GM21737 (cell line): Measurements from ENCODE around the gene HP.

Source experiments
- ATAC-seq: cut with Tn5 transposase; IDR thresholded peaks from one replicate; pipeline ENCODE4 v1.9.1; 2021; ENCODE audit warnings: mild to moderate bottlenecking, moderate library complexity; ENCODE audit not compliant: unreplicated experiment

The HP gene

DNA sequence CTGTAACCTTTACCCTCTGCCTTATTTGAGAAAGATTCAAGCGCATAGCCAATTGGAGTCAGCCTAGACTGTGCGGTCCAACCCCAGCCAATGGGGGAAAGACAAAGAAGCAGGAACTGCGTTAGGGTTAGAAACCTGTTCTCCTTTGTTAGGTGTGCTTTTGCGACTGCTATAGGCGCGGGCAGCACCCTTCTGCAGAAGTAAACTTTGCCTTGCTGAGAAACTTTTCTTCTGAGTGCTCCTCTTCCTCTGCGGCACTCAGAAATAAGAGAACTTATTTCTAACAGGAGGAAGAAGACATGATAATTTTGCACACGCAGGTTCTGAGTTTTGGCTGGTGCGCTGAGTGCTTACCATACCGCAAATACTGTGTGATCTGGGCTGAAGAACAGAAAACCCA is 30.1 kb downstream of the HP start:
- ATAC-seq, result no peak

DNA sequence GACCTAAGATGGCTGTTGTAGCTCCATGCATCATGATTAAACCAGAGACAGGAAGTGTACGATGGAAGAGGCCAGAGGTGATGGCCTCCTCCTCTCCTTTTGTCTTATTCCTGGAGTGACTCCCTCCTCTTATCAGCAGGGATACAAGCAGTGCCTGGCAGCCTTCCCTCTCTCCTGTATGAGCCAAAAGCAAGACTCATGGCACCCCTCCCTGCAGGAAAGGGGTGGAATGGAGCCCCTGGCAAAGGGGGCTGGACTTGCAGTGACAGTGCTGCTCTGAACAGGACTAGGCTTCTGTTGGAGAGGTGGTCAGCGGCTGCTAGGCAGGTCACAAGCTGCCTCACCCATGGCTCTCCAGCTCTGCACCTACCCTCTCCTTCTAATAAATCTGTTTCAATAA is 30.7 kb downstream of the HP start:
- no peak for ATAC-seq

DNA sequence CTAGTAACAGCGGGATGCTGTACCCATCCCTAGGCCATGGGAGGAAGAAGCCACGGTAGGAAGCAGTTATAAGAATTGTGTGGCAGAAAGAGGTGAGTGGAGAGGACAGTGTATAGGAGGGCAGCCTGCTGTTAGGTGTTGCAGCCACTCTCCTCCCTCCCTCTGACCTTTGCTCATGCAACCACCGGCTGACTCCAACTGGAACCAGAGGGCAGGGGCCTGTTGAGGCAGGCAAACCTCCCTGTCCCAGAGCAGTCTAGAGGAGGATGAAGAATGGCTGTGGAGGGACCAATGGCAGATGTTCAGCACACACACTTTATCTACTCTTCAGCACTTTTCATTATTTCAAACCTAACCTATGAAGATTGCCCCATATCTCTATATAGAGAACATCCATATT is 36.9 kb downstream of the HP start:
- no peak for ATAC-seq

DNA sequence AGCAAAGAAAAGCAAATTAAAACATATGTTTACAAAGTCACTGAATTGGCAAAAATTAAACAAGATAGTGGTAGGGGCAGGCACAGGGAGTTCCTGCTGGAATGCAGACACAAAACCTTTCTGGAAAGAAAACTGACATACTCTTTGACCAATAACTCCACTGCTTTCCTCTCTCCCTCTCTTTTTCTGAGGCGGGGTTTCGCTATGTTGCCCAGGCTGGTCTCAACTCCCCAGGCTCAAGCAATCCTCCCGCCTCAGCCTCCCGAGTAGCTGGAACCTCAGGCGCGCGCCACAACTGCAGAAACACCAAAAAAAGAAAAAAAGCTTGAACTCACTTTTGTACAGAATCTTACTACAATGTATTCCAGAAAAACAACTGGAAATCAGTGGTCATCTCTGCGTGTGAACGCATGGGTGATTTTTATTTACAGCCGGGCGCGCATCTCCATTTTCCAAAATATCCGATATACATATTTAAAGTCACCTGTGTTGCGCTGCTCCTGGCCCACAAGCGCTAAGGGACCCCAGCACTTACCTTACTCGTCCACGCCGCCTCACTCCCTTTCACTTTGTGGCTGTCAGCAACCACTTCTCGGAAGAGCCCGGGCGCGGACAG is 38.6 kb downstream of the HP start:
- no peak for ATAC-seq

DNA sequence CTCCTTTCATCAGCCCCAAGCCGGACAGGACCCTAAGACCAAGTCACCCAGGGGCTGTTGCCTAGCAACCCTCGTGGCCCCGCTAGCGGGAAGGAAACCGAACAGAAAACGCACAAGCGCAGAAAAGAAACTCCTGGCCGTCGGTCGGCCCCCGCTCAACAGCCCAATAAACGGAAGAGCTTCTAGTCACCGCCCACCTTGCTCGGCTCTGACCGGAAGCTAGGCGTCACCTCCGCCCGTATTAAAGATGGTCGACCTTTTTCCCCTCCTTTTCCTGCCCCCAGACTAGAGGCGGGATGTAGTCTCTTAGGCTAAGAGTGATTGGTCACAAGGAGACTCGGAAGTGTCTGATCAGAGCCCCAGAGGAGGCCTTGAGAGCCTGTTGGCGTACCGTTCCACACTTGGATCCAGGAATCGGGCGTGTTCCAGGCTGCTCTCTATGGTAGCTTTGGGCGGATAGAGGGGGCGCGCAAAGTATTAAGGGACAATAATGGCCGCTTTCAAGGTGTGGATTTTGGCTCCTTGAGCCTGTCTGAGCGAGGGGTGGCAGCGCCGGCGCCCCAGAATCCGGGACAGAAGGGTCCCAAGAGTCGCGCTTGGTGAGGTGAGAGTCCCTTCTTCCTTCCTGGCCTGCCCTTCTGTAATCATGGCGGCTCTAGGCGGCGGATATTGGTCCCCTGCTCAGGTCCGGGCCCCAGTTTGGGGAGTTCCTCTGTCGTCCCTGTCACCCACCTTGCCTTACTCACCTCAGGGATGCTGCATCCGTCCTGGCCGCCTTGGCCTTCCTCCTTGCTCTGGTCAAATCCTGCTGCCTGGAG is 39.4 kb downstream of the HP start, which contains the start of the genes DHX38 and TXNL4B:
DHX38 (plus strand) TSS at position 400 of the 818 bp plus-strand sequence. CDS start 2,311 bp downstream, outside the sequence.
TXNL4B (minus strand) TSS at position 173 of the 818 bp plus-strand sequence. CDS start 2,871 bp downstream, outside the sequence.
- peak; percentile 97 for ATAC-seq

DNA sequence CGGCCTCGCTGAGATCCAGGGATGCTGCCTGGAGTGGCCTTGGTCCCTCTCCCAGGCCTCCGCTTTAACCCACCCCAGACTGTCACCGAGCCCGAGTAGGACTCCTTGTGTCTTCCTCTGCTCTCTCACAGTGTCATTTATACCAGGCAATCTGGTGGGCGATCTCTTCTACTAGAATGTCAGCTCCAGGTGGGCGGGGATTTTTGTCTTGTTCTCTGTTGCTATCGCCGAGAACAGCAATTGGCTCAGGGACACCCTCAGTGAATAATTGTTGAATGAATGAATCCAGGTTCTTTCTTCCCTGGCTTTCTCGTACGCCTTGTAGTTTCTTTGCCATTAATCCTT is 39.9 kb downstream of the HP start:
- no peak for ATAC-seq

DNA sequence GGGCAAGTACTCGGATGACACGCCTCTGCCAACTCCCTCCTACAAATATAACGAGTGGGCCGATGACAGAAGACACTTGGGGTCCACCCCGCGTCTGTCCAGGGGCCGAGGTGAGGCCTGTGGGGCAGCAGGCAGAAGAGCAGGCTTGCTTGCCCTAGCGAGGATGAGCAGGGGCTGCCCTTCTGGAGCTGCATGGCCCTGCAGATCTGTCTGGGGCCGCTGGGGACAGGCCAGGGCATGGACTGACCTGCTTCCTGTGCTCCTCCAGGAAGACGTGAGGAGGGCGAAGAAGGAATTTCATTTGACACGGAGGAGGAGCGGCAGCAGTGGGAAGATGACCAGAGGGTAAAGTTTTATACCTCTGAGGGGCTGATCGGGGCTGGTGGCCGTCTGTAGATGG is 44.6 kb downstream of the HP start:
- no peak for ATAC-seq

DNA sequence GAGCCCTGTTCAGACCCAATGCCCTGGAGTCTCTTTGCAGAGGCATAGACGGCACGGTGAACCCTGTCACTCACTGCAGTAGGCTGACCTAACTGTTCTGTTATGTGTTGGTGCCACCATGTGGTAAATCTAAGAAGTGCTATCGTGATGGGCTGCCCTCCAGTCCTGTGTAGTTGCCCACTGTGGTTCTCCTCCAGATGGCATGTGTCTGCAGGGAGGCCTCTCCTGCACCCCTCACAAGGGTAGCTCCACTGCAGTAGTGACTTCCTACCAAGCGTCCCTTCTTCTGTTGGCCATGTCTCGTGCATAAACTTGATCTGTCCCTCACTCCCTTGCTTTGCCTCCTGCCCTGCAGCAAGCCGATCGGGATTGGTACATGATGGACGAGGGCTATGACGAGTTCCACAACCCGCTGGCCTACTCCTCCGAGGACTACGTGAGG is 45.1 kb downstream of the HP start:
- ATAC-seq, result no peak

DNA sequence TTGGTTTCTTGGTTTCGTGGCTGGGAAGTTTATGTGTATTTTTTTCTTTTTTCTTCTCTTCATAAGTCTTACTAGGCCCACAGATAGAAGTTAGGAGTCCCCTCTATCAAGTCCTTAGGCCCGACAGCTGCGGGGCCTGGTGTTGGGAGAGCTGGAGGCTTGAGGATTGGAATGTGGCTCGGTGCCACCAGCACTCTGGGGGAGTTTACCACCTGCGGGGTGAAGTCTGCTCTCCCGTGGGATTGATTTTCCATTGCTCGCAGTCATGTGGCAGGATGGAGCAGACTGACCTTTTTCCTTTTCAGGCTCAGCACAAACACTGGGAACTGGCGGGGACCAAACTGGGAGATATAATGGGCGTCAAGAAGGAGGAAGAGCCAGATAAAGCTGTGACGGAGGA is 46.9 kb downstream of the HP start:
- ATAC-seq, result no peak

DNA sequence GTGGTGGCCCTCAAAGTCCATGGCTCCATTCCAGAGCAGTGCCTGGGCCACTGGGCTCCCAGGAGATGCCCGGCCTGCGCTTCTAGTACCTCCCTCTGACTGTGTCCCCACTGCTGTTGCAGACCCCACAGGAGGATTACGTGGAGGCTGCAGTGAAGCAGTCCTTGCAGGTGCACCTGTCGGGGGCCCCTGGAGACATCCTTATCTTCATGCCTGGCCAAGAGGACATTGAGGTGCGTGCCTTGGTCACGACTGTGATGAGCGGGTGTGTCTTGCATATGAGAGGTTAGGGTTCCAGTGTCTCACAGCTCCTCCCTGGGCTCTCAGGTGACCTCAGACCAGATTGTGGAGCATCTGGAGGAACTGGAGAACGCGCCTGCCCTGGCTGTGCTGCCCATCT is 50.6 kb downstream of the HP start:
- no peak for ATAC-seq

DNA sequence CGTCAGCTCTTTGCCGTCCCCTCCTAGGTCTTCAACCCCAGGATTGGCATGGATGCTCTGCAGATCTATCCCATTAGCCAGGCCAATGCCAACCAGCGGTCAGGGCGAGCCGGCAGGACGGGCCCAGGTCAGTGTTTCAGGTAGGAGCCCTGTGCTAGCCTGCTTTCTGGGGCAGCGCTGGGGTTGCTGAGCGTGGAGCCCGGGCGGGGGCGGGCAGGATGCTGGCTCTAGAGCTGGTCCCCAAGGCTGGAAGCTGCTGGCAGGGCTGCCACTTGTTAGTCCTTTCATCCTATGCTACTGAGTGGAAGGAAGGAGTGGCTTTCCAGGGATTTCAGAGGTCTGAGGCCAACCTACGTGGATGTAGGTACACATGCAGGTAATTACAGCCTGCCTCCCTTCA is 51.7 kb downstream of the HP start:
- ATAC-seq, result no peak

DNA sequence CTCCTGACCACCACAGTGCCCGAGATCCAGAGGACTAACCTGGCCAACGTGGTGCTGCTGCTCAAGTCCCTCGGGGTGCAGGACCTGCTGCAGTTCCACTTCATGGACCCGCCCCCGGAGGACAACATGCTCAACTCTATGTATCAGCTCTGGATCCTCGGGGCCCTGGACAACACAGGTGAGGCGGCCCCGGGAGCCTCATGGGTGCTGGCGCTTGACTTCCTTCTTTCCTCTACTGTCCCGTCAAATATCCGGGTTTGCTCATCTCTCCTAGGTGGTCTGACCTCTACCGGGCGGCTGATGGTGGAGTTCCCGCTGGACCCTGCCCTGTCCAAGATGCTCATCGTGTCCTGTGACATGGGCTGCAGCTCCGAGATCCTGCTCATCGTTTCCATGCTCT is 53.1 kb downstream of the HP start:
- no peak for ATAC-seq

DNA sequence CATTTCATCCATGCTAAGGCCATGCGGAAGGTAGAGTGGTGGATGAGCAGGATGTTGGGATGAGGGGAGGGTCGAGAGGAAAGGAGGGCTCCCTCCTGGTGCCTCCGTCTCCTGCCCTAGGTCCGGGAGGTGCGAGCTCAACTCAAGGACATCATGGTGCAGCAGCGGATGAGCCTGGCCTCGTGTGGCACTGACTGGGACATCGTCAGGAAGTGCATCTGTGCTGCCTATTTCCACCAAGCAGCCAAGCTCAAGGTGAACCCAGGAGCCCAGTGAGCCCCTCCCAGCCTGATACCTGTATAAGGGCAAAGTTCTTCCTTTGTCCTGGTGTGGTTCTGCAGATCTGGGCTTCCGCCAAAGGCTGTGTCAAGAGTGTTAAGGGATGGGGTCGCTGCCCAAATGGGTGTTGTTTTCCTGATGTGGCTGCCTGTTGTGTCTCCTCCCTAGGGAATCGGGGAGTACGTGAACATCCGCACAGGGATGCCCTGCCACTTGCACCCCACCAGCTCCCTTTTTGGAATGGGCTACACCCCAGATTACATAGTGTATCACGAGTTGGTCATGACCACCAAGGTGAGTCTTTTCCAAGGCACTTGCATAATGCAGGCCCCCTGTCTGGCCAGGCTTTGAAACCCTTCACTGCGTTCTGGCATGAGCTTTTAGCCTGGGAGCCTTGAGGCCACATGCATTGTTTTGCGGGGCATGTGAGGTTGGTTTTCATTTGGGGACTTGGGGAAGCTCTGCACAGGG is 54.2 kb downstream of the HP start:
- no peak for ATAC-seq

DNA sequence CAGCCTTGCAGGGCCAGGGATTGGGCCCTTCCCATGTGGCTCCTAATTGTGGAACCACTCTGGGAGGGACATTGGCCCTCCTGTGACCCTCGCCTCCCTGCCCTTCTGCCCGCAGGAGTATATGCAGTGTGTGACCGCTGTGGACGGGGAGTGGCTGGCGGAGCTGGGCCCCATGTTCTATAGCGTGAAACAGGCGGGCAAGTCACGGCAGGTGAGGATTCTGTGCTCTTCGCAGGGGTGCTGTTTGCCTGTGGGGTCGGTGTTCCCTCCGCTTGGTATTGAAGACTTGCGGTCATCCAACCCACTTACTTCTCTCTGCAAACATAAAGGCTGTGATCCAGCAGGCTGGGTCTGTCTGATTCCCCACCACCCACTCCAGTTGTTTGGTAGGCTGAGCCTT is 55.0 kb downstream of the HP start:
- ATAC-seq, result no peak

DNA sequence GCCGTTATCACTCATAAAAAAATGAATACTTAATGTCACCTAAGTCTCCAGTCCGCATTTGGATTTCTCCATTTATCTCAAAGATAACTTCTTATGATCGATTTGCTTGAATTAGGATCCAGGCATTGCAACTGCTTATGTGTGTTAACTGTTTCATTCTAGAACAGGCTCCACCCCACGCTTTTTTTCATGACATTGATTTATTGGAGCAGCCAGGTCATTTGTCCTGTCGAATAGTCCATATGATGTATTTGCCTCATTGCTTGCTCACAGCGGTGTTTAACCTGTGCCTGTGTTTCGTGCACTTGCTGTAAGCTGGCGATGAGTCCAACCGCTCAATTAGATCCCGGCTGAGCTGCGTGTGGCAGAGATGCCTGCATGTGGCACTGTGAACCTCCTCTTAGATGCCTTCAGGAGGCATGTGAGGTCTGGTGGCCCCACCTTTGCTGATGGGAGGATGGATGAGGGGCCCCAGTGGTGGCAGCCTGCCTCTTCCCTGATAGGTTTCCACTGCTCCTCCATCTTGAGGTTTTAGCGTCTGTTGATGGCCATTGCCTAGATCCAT is 55.7 kb downstream of the HP start:
- ATAC-seq, result no peak
